NCI-H526 treated with DMSO at 0.1 percent for 48 hours (cell line): ENCODE data around the gene ADAM30.
"Not testable (repeated sequence)": the region's sequence is repeated elsewhere in the genome, so short reads cannot be mapped to it uniquely, and the experiment has no call there.

Source experiments
- DNase-seq: peaks from one replicate; lab custom pipeline; 2025; lab: John Stamatoyannopoulos, UW

The ADAM30 gene

GRCh38 chr1:119874186-119874585 is 22.1 kb downstream of the ADAM30 start:
- DNase-seq, result no peak

DNA sequence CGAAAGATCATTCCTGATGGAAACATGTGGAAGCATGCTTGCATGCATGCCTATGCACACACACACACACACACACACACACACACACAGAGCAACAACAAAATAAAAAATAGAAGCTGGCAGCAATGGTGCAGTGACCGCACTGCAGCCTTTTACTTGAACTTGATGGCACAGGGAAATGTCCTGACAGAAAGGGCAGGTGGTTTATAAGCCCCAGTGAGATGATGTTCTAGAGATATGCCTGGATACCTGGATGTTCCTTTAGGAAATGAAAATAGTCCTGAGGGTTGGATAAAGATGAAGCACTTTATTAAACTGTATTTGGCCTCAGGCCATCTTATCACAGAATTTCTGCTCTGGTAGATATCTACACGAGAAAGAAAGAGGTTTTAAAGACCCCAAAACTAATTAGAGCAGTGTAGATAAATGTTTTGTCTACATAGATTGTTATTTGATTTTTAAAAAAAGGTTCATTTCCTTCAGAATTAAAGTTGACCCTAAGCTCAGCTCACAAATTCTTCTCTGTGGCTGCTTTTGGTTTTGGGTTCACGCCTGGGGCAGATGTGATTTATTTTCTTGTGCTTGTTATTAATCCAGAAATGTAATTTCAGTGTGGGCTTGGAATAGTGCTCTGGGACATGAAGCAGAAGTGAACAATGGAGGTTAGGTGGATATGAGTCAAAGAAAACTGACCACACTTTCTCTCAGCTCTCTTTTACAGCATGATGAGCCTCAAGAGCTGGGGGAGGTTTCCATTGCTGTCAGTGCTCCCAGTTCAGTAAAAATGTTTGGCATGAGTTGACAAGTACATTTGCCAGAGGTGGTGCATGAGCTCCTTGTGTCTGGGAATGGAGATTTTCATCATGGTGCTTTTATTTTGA is 22.9 kb downstream of the ADAM30 start:
- DNase-seq, result no peak

- no peak for DNase-seq
These were observed 24.4 kb downstream of the ADAM30 start for GRCh38 chr1:119871881-119872280.

GRCh38 chr1:119870917-119871596 is 25.3 kb downstream of the ADAM30 start:
- DNase-seq, result peak; percentile 57

DNA sequence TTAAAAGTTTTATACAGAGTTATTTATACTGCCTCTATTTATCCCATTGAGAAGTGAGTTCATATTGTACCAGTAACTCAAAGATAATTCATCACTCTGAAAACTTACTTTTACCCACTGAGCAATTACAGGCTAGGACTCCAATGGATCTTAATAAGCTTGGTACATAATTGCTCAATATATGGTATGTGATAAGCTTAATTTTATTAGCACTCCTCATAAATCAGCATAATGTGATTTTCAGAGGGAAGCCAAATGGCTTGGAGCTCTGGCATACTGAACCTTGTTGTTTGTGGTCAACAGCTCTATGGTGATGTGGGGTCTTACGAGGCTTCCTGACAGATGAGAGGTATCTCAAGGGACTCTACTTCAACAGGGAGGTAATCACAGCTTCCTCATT is 26.3 kb downstream of the ADAM30 start:
- DNase-seq, result no peak

DNA sequence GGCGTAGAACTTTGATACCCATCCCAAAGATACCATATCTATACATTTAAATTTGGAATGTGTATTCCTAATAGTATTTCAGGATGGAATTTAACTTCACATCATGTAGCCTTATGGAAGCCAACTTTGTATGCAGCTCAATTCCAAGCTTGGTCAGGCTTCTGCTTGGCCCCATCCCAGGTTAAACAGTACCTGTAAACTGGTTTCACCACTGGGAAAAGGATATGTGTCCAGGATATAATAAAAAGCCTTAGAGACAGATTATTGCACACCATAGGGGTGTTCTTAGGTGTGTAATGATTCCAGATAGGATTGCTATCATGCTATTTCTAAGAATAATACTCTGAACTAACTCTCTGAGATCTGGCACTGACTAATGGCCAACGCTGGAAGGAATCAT is 28.1 kb downstream of the ADAM30 start:
- DNase-seq, result no peak

DNA sequence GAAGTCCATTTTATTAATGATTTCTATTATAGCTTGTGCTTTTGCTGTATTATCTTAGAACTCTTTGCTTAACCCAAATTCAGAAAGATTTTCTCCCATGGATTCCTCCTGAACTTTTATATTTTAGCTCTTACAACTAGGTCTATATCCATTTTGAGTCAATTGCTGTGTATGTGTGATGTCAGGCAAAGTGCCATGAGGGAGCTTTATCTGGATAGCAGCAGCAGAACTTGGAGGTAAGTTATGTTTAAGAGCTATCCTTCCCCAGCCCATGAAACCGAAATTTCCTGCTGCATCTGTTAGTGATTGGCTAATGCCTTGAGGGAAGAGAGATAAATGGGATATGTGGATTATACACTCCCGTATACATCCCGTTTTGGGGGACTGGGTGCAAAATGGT is 29.9 kb downstream of the ADAM30 start:
- DNase-seq, result no peak

- no peak for DNase-seq
These were observed 30.7 kb downstream of the ADAM30 start for GRCh38 chr1:119865627-119866026.

GRCh38 chr1:119862276-119862675 is 34.0 kb downstream of the ADAM30 start:
- no peak for DNase-seq

DNA sequence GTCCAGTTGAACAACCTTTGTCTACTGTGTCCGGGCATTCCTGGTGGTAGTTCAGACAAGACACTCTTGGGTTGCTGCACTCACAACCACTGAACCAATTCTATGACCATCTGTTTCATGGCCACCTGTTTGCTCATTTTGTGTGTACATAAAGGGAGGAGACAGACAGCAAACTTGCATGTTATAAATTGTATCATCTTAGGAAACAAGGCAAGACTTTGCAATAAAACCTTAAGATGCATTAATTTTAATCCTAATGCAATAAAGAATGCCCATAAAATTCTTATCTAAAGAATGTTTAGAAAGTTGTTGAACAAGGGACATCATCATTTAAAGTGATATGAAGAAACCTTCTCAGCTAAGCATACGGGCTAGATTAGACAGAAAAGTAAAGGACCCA is 34.8 kb downstream of the ADAM30 start:
- no peak for DNase-seq

DNA sequence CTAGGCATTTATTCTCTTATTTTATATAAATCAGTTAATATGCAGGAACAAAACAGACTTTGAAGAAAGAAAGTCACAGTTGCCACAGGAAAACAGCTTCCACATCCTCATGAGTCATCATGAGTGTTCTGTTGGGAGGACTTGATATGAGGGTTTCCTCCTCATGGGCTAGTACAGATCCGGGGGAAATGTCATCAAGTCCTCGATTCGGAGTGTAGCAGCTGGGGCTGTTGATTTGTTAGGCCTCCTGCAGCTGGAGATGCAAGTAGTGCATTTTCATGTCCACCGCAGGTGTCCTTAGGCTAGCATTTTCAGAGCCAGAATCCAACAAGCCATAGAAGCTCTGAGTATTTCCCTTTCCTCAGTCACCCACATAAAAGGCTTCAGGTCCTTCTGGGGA is 36.7 kb downstream of the ADAM30 start:
- no peak for DNase-seq

- DNase-seq, result not testable (repeated sequence)
These were observed 37.6 kb downstream of the ADAM30 start for GRCh38 chr1:119858556-119859214.

GRCh38 chr1:119858126-119858525 is 38.2 kb downstream of the ADAM30 start:
- DNase-seq, result no peak

DNA sequence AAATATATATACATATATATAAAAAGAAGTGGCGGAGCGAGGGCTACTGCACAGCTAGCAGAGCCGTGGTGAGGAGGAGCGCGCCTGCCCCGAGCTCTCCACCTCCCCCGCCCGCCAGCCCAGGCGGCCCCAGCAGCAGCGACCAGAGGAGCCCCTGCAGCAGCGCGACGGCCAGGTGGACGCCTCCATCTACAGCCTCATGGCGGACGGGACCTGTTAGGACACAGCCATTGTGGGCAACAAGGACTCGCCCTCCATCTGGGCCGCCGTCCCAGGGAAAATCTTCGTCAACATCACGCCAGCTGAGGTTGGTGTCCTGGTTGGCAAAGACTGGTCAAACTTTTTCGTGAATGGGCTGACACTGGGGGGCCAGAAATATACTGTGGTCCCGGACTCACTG is 43.2 kb downstream of the ADAM30 start:
- no peak for DNase-seq

DNA sequence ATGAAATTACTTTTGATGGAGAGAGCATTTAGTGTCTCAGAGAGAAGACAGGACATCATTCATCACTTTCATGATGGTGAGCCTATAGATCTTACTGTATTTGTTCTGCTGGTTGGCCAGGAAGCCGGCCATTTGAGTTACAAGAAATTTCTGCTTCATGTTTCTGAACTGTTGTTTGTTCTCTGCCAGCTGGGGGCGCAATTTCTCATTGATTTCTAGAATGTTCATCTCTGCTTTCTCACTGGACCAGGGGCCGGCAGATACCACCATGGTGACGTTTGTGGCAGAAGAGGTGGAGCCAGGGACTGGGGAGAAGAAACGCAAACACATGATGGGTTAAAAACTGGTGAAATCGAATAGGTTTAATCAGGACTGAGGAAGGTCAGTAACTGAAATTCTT is 52.1 kb downstream of the ADAM30 start:
- DNase-seq, result not testable (repeated sequence)
